Stomach (tissue), 4 donors: ENCODE measurements around the gene PRKAB1.

Source experiments
- CTCF ChIP-seq, 7 experiments: fragments of 450-650 bp in 4 of 7; fragments of 200-600 bp in 3 of 7; sonication (generic) in 3 of 7; IDR thresholded peaks; one replicate each; pipeline ENCODE4 v1.5.1; 2016 to 2019; ENCODE audit warnings: antibody characterized with exemption in 7 of 7, control low read depth in 2 of 7, mild to moderate bottlenecking in 1 of 7
- EP300 ChIP-seq: sonication (generic); formaldehyde crosslinking; IDR thresholded peaks from one replicate; pipeline ENCODE4 v1.6.1; 2017; ENCODE audit warnings: antibody characterized with exemption
- POLR2A ChIP-seq, 4 donors: fragments of 450-650 bp; IDR thresholded peaks; one replicate each; pipeline ENCODE4 v1.6.1; 2016; ENCODE audit warnings: antibody characterized with exemption in 4 of 4, control low read depth in 2 of 4, mild to moderate bottlenecking in 1 of 4, moderate library complexity in 1 of 4
- POLR2AphosphoS5 ChIP-seq, 3 donors: sonication (generic); formaldehyde crosslinking; IDR thresholded peaks; one replicate each; pipeline ENCODE4 v1.6.1; 2016; ENCODE audit warnings: antibody characterized with exemption in 3 of 3

- TF ChIP-seq CTCF (IDR thresholded peaks at IDR 0.05) (no peak), POLR2AphosphoS5 (IDR thresholded peaks at IDR 0.05) (no peak), POLR2A (IDR thresholded peaks at IDR 0.05) (no peak), EP300 (no peak)
Observed at GRCh38 chr12:119705182-119705581, 37.2 kb downstream of the PRKAB1 start.
